Type B pancreatic cell (in vitro differentiated cells): ENCODE data around the gene AICDA. TPM values are rescaled to one million over a fixed set of nuclear protein-coding genes. Genes with fewer than 3 reads are reported as not detected.
"Not testable (repeated sequence)": the region's sequence is repeated elsewhere in the genome, so short reads cannot be mapped to it uniquely, and the experiment has no call there.

Experiments used
- DNase-seq: peaks from one replicate; pipeline ENCODE4 v3.0.0; 2021; ENCODE audit warnings: mixed read lengths; ENCODE audit not compliant: unreplicated experiment; ENCODE audit errors: extremely low spot score
- H3K27ac Mint-ChIP-seq: 2 replicates; pipeline ENCODE4 v1.8.0; 2021; ENCODE audit warnings: mild to moderate bottlenecking, mixed read lengths
- H3K27me3 Mint-ChIP-seq: 2 replicates; pipeline ENCODE4 v1.8.0; 2021; ENCODE audit warnings: mixed read lengths
- H3K36me3 Mint-ChIP-seq: 2 replicates; pipeline ENCODE4 v1.8.0; 2021; ENCODE audit warnings: mixed read lengths
- H3K4me1 Mint-ChIP-seq: one replicate; pipeline ENCODE4 v1.8.0; 2021; ENCODE audit warnings: mixed read lengths; ENCODE audit not compliant: unreplicated experiment
- H3K4me3 Mint-ChIP-seq: 2 replicates; pipeline ENCODE4 v1.8.0; 2021; ENCODE audit warnings: mild to moderate bottlenecking, mixed read lengths
- H3K9me3 Mint-ChIP-seq: 2 replicates; pipeline ENCODE4 v1.8.0; 2021; ENCODE audit warnings: mixed read lengths
- CTCF ChIP-seq: fragments of 200-600 bp; sonication (generic); conservative IDR thresholded peaks from 2 replicates; pipeline ENCODE4 v1.5.0; 2021; ENCODE audit warnings: antibody characterized with exemption, mild to moderate bottlenecking
- total RNA-seq: library from RNA; stranded (reverse); gene quantifications from 2 replicates; pipeline ENCODE4 v1.2.1, GENCODE V29; 2021; ENCODE audit warnings: low replicate concordance

The AICDA gene
- total RNA-seq, 1 donor from 2014 or later = not detected

DNA sequence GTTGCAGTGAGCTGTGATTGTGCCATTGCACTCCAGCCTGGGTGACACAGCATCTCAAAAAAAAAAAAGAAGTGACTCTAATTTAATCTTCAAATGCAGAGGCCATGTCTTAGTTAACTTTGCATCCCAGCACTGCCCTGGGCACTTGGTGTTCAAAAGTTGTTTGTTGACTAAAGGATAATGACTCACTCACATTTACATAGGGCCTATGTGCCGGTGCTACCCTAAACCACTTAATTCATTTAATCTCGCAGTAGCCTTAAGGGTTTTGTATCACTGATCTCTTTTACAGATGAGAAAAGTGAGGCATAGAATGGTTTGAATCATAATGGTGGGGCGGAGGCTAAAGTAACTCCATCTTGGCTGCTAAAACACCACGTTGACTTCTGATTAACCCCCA lies 26.3 kb upstream of the AICDA start:
- DNase-seq = no peak
- Mint-ChIP-seq H3K27ac (no peak overlapping the region), H3K4me1 (no peaks in the 10 kb centered on the region), H3K9me3 (peaks cover 7% of the 10 kb centered on the region), H3K36me3 (no peaks in the 10 kb centered on the region), H3K27me3 (peaks cover 23% of the 10 kb centered on the region), H3K4me3 (no peak overlapping the region)
- no peak for TF ChIP-seq CTCF

DNA sequence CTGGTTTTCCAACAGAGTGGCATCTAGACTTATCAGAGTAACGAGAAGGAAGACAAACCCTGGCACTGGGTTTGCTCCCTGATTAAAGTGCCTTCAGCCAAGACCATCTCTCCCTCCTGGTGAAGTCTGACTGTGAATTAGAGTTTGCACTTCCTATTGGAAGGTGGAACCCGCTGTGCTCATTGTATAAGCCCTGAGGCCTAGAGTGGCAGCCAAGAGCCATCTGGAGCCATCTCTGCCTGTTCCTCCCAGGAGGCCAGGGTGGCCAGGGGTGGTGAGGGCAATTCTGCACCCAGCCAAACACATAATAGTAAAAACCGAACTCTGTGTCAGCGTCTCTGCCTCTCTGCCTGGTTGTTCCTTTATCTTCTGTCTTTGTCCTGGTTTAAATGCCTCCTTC lies 25.0 kb upstream of the AICDA start:
- H3K4me3 Mint-ChIP-seq = no peak overlapping the region
- H3K27me3 Mint-ChIP-seq = peaks cover 23% of the 10 kb centered on the region
- H3K27ac Mint-ChIP-seq = no peak overlapping the region
- no peaks in the 10 kb centered on the region for H3K36me3 Mint-ChIP-seq
- H3K4me1 Mint-ChIP-seq = no peaks in the 10 kb centered on the region
- TF ChIP-seq CTCF = no peak
- DNase-seq = no peak
- peaks cover 7% of the 10 kb centered on the region for H3K9me3 Mint-ChIP-seq

- H3K4me1 Mint-ChIP-seq = no peaks in the 10 kb centered on the region
- no peak overlapping the region for H3K4me3 Mint-ChIP-seq
- no peak for TF ChIP-seq CTCF
Measured at GRCh38 chr12:8637244-8637643, 24.6 kb upstream of the AICDA start.

DNA sequence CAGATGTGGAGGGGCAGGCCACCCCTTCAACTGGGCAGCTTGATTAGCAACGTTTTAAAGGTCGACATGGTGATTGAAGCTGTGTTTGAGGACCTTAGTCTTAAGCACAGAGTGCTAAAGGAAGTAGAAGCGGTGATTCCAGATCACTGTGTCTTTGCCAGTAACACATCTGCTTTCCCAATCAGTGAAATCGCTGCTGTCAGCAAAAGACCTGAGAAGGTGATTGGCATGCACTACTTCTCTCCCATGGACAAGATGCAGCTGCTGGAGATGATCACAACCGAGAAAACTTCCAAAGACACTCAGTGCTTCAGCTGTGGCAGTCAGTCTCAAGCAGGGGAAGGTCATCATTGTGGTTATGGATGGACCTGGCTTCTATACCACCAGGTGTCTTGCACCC lies 23.9 kb upstream of the AICDA start:
- Mint-ChIP-seq H3K4me3 (no peak overlapping the region), H3K27ac (no peak overlapping the region)

More at GRCh38 chr12:8637244-8637643, 24.6 kb upstream of the AICDA start:
- H3K27me3 Mint-ChIP-seq = peaks cover 23% of the 10 kb centered on the region
- DNase-seq = no peak
- peaks cover 7% of the 10 kb centered on the region for H3K9me3 Mint-ChIP-seq
- H3K36me3 Mint-ChIP-seq = no peaks in the 10 kb centered on the region
- no peak overlapping the region for H3K27ac Mint-ChIP-seq

GRCh38 chr12:8636007-8636346 lies 23.3 kb upstream of the AICDA start:
- not testable (repeated sequence) for H3K4me1 Mint-ChIP-seq, DNase-seq, H3K27ac Mint-ChIP-seq, H3K36me3 Mint-ChIP-seq, H3K9me3 Mint-ChIP-seq, H3K4me3 Mint-ChIP-seq
- H3K27me3 Mint-ChIP-seq = peaks cover 23% of the 10 kb centered on the region

More for the DNA sequence above, 23.9 kb upstream of the AICDA start:
- H3K27me3 Mint-ChIP-seq = peaks cover 23% of the 10 kb centered on the region
- H3K36me3 Mint-ChIP-seq = no peaks in the 10 kb centered on the region
- no peak for TF ChIP-seq CTCF
- H3K4me1 Mint-ChIP-seq = no peaks in the 10 kb centered on the region
- H3K9me3 Mint-ChIP-seq = peaks cover 7% of the 10 kb centered on the region
- no peak for DNase-seq

- H3K4me1 Mint-ChIP-seq, H3K9me3 Mint-ChIP-seq, H3K4me3 Mint-ChIP-seq, DNase-seq, H3K27ac Mint-ChIP-seq, H3K36me3 Mint-ChIP-seq: not testable (repeated sequence)
- H3K27me3 Mint-ChIP-seq = peaks cover 23% of the 10 kb centered on the region
Measured at GRCh38 chr12:8635342-8636006, 22.8 kb upstream of the AICDA start.

- Mint-ChIP-seq H3K9me3 (no peaks in the 10 kb centered on the region), H3K4me1 (no peaks in the 10 kb centered on the region), H3K36me3 (no peaks in the 10 kb centered on the region), H3K27me3 (peaks cover 6% of the 10 kb centered on the region), H3K4me3 (no peak overlapping the region), H3K27ac (no peak overlapping the region)
- no peak for TF ChIP-seq CTCF
- no peak for DNase-seq
Measured at GRCh38 chr12:8630131-8630530, 17.5 kb upstream of the AICDA start.
